Astrocyte (in vitro differentiated cells and primary cell): ENCODE data around the gene CRYL1. TPM values are rescaled to one million over a fixed set of nuclear protein-coding genes. Genes with fewer than 3 reads are reported as not detected.

Source experiments
- DNase-seq: peaks from one replicate; pipeline ENCODE4 v3.0.0-alpha.2; 2010; ENCODE audit warnings: low read depth
- FAIRE-seq: peaks from 2 replicates; lab custom pipeline; 2011; peaks lifted over from hg19 to GRCh38; lab: Jason Lieb, UNC
- H2AFZ ChIP-seq: 2 replicates; pipeline ENCODE4 v1.6.0; 2012; ENCODE audit warnings: low read depth, low read length, inconsistent platforms
- H3K27ac ChIP-seq: 2 replicates; pipeline ENCODE4 v1.5.1; 2011; ENCODE audit warnings: low read depth, low read length, inconsistent platforms
- H3K27me3 ChIP-seq: 2 replicates; pipeline ENCODE4 v1.6.0; 2011; ENCODE audit warnings: low read length, inconsistent platforms; ENCODE audit not compliant: insufficient read depth
- H3K36me3 ChIP-seq: 2 replicates; pipeline ENCODE4 v1.5.1; 2011; ENCODE audit warnings: low read length, inconsistent platforms; ENCODE audit not compliant: insufficient read depth
- H3K4me1 ChIP-seq: 2 replicates; pipeline ENCODE4 v1.5.1; 2011; ENCODE audit warnings: low read length, inconsistent platforms; ENCODE audit not compliant: insufficient read depth
- H3K4me2 ChIP-seq: 2 replicates; pipeline ENCODE4 v1.6.0; 2012; ENCODE audit warnings: low read length, inconsistent platforms
- H3K4me3 ChIP-seq: 2 replicates; pipeline ENCODE4 v1.5.1; 2011; ENCODE audit warnings: low read depth, mild to moderate bottlenecking, low read length, inconsistent platforms; ENCODE audit not compliant: insufficient read depth
- H3K79me2 ChIP-seq: 2 replicates; pipeline ENCODE4 v1.6.0; 2012; ENCODE audit warnings: mild to moderate bottlenecking, low read length, inconsistent platforms; ENCODE audit not compliant: insufficient read depth
- H3K9ac ChIP-seq: 2 replicates; pipeline ENCODE4 v1.6.0; 2012; ENCODE audit warnings: mild to moderate bottlenecking, low read length, inconsistent platforms
- H3K9me3 ChIP-seq: 2 replicates; pipeline ENCODE4 v1.5.1; 2012; ENCODE audit warnings: low read depth, mild to moderate bottlenecking, low read length, inconsistent platforms; ENCODE audit not compliant: insufficient read depth
- H4K20me1 ChIP-seq: 2 replicates; pipeline ENCODE4 v1.6.0; 2012; ENCODE audit warnings: low read length, inconsistent platforms; ENCODE audit not compliant: insufficient read depth
- H3K27ac Mint-ChIP-seq: one replicate; pipeline ENCODE4 v1.8.0; 2021; ENCODE audit warnings: mild to moderate bottlenecking, mixed read lengths; ENCODE audit not compliant: unreplicated experiment
- H3K27me3 Mint-ChIP-seq: one replicate; pipeline ENCODE4 v1.8.0; 2021; ENCODE audit warnings: low read depth, mixed read lengths; ENCODE audit not compliant: unreplicated experiment
- H3K36me3 Mint-ChIP-seq: one replicate; pipeline ENCODE4 v1.8.0; 2021; ENCODE audit warnings: low read depth, mixed read lengths; ENCODE audit not compliant: unreplicated experiment
- H3K4me1 Mint-ChIP-seq: one replicate; pipeline ENCODE4 v1.8.0; 2021; ENCODE audit warnings: low read depth, mixed read lengths; ENCODE audit not compliant: unreplicated experiment
- H3K4me3 Mint-ChIP-seq: one replicate; pipeline ENCODE4 v1.8.0; 2021; ENCODE audit warnings: mild to moderate bottlenecking, moderate library complexity, mixed read lengths; ENCODE audit not compliant: unreplicated experiment
- H3K9me3 Mint-ChIP-seq: one replicate; pipeline ENCODE4 v1.8.0; 2021; ENCODE audit warnings: mild to moderate bottlenecking, mixed read lengths; ENCODE audit not compliant: unreplicated experiment
- CTCF ChIP-seq: IDR thresholded peaks from 2 replicates; pipeline ENCODE4 v1.5.1; 2011; ENCODE audit warnings: low read depth, mild to moderate bottlenecking, inconsistent platforms, low read length, moderate library complexity; ENCODE audit not compliant: insufficient read depth
- EZH2 ChIP-seq: IDR thresholded peaks from 2 replicates; pipeline ENCODE4 v1.6.1; 2012; ENCODE audit warnings: mild to moderate bottlenecking, low read length, inconsistent platforms; ENCODE audit not compliant: insufficient read depth
- total RNA-seq: library from RNA; stranded (reverse); gene quantifications from 2 replicates; pipeline ENCODE4 v1.2.1, GENCODE V29; 2021

Gene CRYL1
- total RNA-seq, 1 donor from 2014 or later, result 3.7 TPM

GRCh38 chr13:20528452-20528851 lies 2.8 kb upstream of the CRYL1 start:
- Histone ChIP-seq H3K4me2 (no peak overlapping the region), H3K27me3 (no peaks in the 10 kb centered on the region), H3K9ac (no peak overlapping the region), H4K20me1 (no peaks in the 10 kb centered on the region), H3K4me1 (peaks cover 12% of the 10 kb centered on the region), H3K79me2 (no peaks in the 10 kb centered on the region), H3K9me3 (no peaks in the 10 kb centered on the region), H3K4me3 (no peak overlapping the region), H3K27ac (no peak overlapping the region), H3K36me3 (no peaks in the 10 kb centered on the region), H2AFZ (no peak overlapping the region)
- no peaks in the 10 kb centered on the region for H3K36me3 Mint-ChIP-seq
- DNase-seq, result no peak
- H3K4me3 Mint-ChIP-seq, result no peak overlapping the region
- no peak for FAIRE-seq
- TF ChIP-seq CTCF, result no peak
- no peak for TF ChIP-seq EZH2
- H3K9me3 Mint-ChIP-seq, result peaks cover 2% of the 10 kb centered on the region
- H3K27me3 Mint-ChIP-seq, result peaks cover 10% of the 10 kb centered on the region
- no peak overlapping the region for H3K27ac Mint-ChIP-seq
- H3K4me1 Mint-ChIP-seq, result no peaks in the 10 kb centered on the region

GRCh38 chr13:20526664-20527063 lies 1.0 kb upstream of the CRYL1 start:
- FAIRE-seq (no peak), DNase-seq (no peak)
- Mint-ChIP-seq H3K27me3 (peaks cover 10% of the 10 kb centered on the region), H3K4me1 (no peaks in the 10 kb centered on the region), H3K9me3 (peaks cover 2% of the 10 kb centered on the region), H3K4me3 (peak overlapping the region; percentile 86), H3K36me3 (no peaks in the 10 kb centered on the region), H3K27ac (no peak overlapping the region)
- H3K4me3 ChIP-seq, result peak overlapping the region; percentile 84
- H3K9me3 ChIP-seq, result no peaks in the 10 kb centered on the region
- H3K36me3 ChIP-seq, result no peaks in the 10 kb centered on the region
- peaks cover 12% of the 10 kb centered on the region for H3K4me1 ChIP-seq
- H2AFZ ChIP-seq, result peak overlapping the region; percentile 99
- H3K27ac ChIP-seq, result no peak overlapping the region
- TF ChIP-seq CTCF, result no peak
- no peak for TF ChIP-seq EZH2
- H4K20me1 ChIP-seq, result no peaks in the 10 kb centered on the region
- H3K9ac ChIP-seq, result peak overlapping the region; percentile 81
- H3K4me2 ChIP-seq, result peak overlapping the region; percentile 99
- no peaks in the 10 kb centered on the region for H3K27me3 ChIP-seq
- no peaks in the 10 kb centered on the region for H3K79me2 ChIP-seq

- H3K4me2 ChIP-seq, result peak overlapping the region; percentile 99
- H3K27me3 ChIP-seq, result no peaks in the 10 kb centered on the region
- peak overlapping the region; percentile 62 for H3K27ac ChIP-seq
- FAIRE-seq, result no peak
- peak overlapping the region; percentile 99 for H2AFZ ChIP-seq
- peak overlapping the region; percentile 82 for H3K4me3 Mint-ChIP-seq
- H3K4me3 ChIP-seq, result peak overlapping the region; percentile 84
- peaks cover 10% of the 10 kb centered on the region for H3K27me3 Mint-ChIP-seq
- no peaks in the 10 kb centered on the region for H3K79me2 ChIP-seq
- H3K9me3 ChIP-seq, result no peaks in the 10 kb centered on the region
- no peaks in the 10 kb centered on the region for H3K9me3 Mint-ChIP-seq
- no peaks in the 10 kb centered on the region for H3K36me3 Mint-ChIP-seq
- no peak for DNase-seq
- H4K20me1 ChIP-seq, result no peaks in the 10 kb centered on the region
- no peak for TF ChIP-seq EZH2
- no peak for TF ChIP-seq CTCF
- H3K9ac ChIP-seq, result peak overlapping the region; percentile 81
- H3K27ac Mint-ChIP-seq, result no peak overlapping the region
- no peaks in the 10 kb centered on the region for H3K36me3 ChIP-seq
- H3K4me1 Mint-ChIP-seq, result no peaks in the 10 kb centered on the region
- peaks cover 12% of the 10 kb centered on the region for H3K4me1 ChIP-seq
Measured at GRCh38 chr13:20525144-20525600, 485 bp downstream of the CRYL1 start.
